H1 (cell line): Measurements from ENCODE around the gene NR4A1.

ENCODE experiments used
- CTCF ChIP-seq, 3 experiments: IDR thresholded peaks; 1 replicate in 2 of 3; 2 replicates in 1 of 3; pipeline versions ENCODE4 v1.5.1 to v1.6.1; 2011; ENCODE audit warnings: low read length in 3 of 3, mild to moderate bottlenecking in 3 of 3, inconsistent platforms in 2 of 3, low read depth in 1 of 3, moderate library complexity in 1 of 3; ENCODE audit not compliant: insufficient read depth in 1 of 3; ENCODE audit errors: control extremely low read depth in 1 of 3
- EP300 ChIP-seq, 2 experiments: IDR thresholded peaks; 1 replicate in 1 of 2; 2 replicates in 1 of 2; pipeline ENCODE4 v1.6.1; 2011 to 2012; ENCODE audit warnings: low read depth in 2 of 2, low read length in 2 of 2, mild to moderate bottlenecking in 2 of 2, borderline replicate concordance in 1 of 2, inconsistent platforms in 1 of 2, moderate library complexity in 1 of 2

- TF ChIP-seq CTCF (IDR thresholded peaks at IDR 0.05; ENCODE audit: control extremely low read depth in 1 of 3, insufficient read depth in 1 of 3, low read depth in 1 of 3, low read length in 3 of 3), result no peak
- no peak for TF ChIP-seq EP300 (IDR thresholded peaks at IDR 0.05; ENCODE audit: borderline replicate concordance in 1 of 2, low read depth in 2 of 2, low read length in 2 of 2)
Measured at GRCh38 chr12:52052468-52053186, 1.4 kb downstream of the NR4A1 start.
